Colonic mucosa (tissue), 4 donors: ENCODE data around the gene DPEP2. TPM values are rescaled to one million over a fixed set of nuclear protein-coding genes. Genes with fewer than 3 reads are reported as not detected.

ENCODE experiments used
- DNase-seq: peaks from one replicate; pipeline ENCODE4 v3.0.0-alpha.2; 2020
- H3K27ac ChIP-seq: fragments of 200-600 bp; one replicate; pipeline ENCODE4 v1.8.0; 2021
- H3K27me3 ChIP-seq: fragments of 200-600 bp; one replicate; pipeline ENCODE4 v1.8.0; 2021
- H3K36me3 ChIP-seq: fragments of 200-600 bp; one replicate; pipeline ENCODE4 v1.8.0; 2021
- H3K4me1 ChIP-seq: fragments of 200-600 bp; one replicate; pipeline ENCODE4 v1.8.0; 2021; ENCODE audit warnings: mild to moderate bottlenecking
- H3K4me3 ChIP-seq: fragments of 200-600 bp; one replicate; pipeline ENCODE4 v1.8.0; 2021
- H3K9ac ChIP-seq, 2 donors: one replicate each; pipeline ENCODE4 v1.7.0; 2013; ENCODE audit warnings: control low read depth in 2 of 2, low read depth in 2 of 2, low read length in 2 of 2
- H3K9me3 ChIP-seq: fragments of 200-600 bp; one replicate; pipeline ENCODE4 v1.8.0; 2021
- intact Hi-C: fragments of 100-400 bp; cut with DNase I; formaldehyde crosslinking; loops from one replicate; pipeline ENCODE4 v1.14.1; 2022
- total RNA-seq, 2 donors: library from RNA; stranded (reverse); fragmentation: NEBNext Ultra II Directional in 1 of 2; extraction: Animal tissue kit (Norgen Biotek cat#: 25700) in 1 of 2; gene quantifications; one replicate each; pipeline ENCODE4 v1.2.1, GENCODE V29; 2021
- TF ChIP-seq, protein P1 (sequence below): fragments of 200-600 bp; IDR thresholded peaks from one replicate; pipeline ENCODE4 v1.8.0; 2022; ENCODE audit warnings: antibody characterized with exemption, mild to moderate bottlenecking
- donor health status: healthy.
- donor health status: DM: no; HTN: no; CAD: no.
- donor health status: DM: no; HTN: no; CAD: no.

The DPEP2 gene
- total RNA-seq, 2 donors from 2014 or later = 0.88 to 0.96 TPM

DNA sequence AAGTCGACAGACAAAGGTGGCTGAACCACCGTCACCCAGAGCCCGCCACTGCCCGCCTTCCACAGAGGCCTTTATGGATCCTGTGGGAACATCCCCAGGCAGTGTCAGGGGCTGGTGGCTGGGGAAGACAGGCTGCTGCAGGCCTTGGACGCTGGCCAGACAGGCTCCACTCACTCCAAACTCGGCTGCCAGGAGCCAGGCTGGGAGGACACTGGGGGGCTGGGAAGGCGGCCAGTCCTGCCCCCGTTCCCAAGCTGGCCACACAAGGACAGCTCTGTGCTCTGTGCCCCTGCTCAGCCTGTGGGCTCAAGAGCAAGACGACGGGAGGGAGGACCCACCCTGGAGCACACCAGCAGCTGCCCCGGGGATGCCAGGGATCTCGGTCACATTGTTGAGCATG, 47.8 kb downstream of the DPEP2 start:
- TF ChIP-seq, protein P1, sequence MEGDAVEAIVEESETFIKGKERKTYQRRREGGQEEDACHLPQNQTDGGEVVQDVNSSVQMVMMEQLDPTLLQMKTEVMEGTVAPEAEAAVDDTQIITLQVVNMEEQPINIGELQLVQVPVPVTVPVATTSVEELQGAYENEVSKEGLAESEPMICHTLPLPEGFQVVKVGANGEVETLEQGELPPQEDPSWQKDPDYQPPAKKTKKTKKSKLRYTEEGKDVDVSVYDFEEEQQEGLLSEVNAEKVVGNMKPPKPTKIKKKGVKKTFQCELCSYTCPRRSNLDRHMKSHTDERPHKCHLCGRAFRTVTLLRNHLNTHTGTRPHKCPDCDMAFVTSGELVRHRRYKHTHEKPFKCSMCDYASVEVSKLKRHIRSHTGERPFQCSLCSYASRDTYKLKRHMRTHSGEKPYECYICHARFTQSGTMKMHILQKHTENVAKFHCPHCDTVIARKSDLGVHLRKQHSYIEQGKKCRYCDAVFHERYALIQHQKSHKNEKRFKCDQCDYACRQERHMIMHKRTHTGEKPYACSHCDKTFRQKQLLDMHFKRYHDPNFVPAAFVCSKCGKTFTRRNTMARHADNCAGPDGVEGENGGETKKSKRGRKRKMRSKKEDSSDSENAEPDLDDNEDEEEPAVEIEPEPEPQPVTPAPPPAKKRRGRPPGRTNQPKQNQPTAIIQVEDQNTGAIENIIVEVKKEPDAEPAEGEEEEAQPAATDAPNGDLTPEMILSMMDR = no peak
- Histone ChIP-seq H3K9ac (no peak overlapping the region), H3K9me3 (no peaks in the 10 kb centered on the region), H3K27ac (no peak overlapping the region), H3K4me1 (no peaks in the 10 kb centered on the region), H3K4me3 (no peak overlapping the region), H3K36me3 (no peaks in the 10 kb centered on the region), H3K27me3 (no peaks in the 10 kb centered on the region)
- DNase-seq = no peak
- intact Hi-C loops = no loop called here

DNA sequence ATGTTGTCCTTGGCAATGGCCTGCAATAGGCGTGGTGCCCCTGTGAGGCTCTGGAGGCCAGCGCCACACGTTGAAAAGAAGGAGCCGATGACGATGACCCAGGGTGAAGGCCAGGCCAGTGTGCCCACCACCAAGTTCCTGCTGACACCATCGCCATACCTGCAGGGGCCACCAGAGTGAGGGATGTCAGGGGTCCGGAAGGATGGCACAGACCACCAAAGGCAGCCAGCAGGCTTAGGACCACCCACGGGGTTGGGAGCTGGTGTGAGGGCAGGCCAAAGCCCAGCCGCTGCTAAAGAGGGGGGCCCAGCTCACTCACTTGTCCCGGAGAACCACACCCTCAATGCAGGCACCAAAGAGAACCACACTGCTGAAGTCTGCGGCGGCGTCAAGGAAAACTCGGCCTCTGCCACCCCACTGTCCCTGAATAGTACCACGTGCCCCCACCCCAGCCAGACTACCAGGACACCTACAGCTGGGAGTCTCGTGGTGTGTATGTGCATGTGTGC, 48.9 kb downstream of the DPEP2 start:
- peaks cover 4% of the 10 kb centered on the region for H3K36me3 ChIP-seq
- no peaks in the 10 kb centered on the region for H3K27me3 ChIP-seq
- no peak overlapping the region for H3K9ac ChIP-seq
- no peaks in the 10 kb centered on the region for H3K4me1 ChIP-seq
- intact Hi-C loops = no loop called here
- no peak for DNase-seq
- no peak overlapping the region for H3K27ac ChIP-seq
- H3K4me3 ChIP-seq = no peak overlapping the region
- H3K9me3 ChIP-seq = no peaks in the 10 kb centered on the region
- TF ChIP-seq, protein P1 = no peak

DNA sequence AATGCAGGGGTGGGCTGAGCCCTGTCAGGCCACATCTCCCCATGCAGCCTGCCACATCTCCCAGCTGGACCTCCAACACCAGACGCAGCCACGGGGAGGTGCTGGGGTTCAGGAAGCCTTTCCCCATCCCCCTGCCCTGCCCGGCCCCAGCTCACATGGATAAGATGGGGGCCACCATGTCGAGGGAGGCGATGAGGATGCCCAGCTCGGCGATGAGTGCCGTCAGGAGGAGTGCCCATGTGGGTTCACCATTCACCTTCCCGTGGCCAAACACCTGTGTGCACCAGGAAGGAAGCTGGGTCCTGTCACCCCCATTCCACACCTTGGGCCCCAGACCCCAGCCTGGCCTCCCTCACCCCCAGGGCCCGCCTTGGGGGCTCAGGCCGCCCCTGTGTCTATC, 49.6 kb downstream of the DPEP2 start:
- no peak for DNase-seq
- Histone ChIP-seq H3K4me1 (no peaks in the 10 kb centered on the region), H3K9me3 (no peaks in the 10 kb centered on the region), H3K9ac (no peak overlapping the region), H3K36me3 (peaks cover 4% of the 10 kb centered on the region), H3K27me3 (no peaks in the 10 kb centered on the region), H3K27ac (no peak overlapping the region), H3K4me3 (no peak overlapping the region)
- intact Hi-C loops = no loop called here
- TF ChIP-seq, protein P1 = no peak

DNA sequence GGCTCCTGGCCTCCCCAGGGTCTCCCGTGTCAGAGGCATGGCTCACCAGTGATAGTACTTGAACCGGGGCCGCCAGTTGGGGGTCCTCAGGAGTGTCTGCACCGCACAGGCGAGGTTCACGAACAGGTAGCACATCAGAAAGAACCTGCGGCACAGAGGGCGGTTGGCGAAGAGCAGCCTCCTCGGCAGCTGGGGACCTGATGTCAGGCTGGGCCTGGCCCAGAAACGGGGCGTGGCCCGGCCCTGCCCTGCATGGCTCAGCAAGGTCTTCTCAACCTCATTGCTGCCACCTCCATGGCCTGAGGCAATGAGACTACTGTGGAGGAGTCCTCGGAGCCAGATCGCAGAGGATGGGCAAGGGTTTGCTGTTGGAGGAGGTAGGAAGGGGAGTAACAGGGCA, 51.3 kb downstream of the DPEP2 start:
- intact Hi-C loops = no loop called here
- Histone ChIP-seq H3K36me3 (peaks cover 4% of the 10 kb centered on the region), H3K9ac (no peak overlapping the region), H3K4me1 (no peaks in the 10 kb centered on the region), H3K4me3 (no peak overlapping the region), H3K9me3 (no peaks in the 10 kb centered on the region), H3K27ac (no peak overlapping the region), H3K27me3 (no peaks in the 10 kb centered on the region)
- TF ChIP-seq, protein P1 = no peak
- DNase-seq = no peak

DNA sequence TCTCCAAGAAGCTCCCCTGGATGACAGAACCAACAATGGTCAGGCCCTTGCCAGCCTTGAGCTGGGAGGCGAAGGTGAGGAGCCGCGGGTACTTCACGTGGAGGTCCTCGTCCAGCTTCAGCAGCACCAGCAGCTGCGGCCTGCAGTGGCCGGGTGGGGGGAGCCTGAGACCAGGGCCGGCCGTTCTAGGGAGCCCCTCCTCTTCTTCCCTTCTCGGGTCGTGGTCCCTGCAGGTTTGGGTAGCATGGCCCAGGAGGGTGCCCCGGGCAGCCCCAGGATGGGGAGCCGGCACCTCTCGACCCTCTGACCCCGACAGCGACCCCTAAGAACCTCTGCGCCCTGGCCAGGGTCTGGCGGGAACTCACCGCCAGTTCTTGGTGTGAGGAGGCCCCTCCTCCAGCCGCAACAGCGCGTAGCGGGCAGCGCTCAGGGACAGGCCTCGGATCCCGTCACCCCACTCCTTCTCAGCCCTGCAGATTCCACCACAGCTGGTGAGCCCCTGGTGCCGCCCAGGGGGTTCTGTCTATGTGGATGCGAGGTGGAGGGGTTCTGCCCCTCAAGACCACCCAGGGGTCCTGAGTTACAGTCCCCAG, 52.2 kb downstream of the DPEP2 start:
- DNase-seq = no peak
- no peaks in the 10 kb centered on the region for H3K9me3 ChIP-seq
- H3K4me1 ChIP-seq = no peaks in the 10 kb centered on the region
- intact Hi-C loops = no loop called here
- no peaks in the 10 kb centered on the region for H3K27me3 ChIP-seq
- H3K27ac ChIP-seq = no peak overlapping the region
- peaks cover 4% of the 10 kb centered on the region for H3K36me3 ChIP-seq
- TF ChIP-seq, protein P1 = no peak
- H3K4me3 ChIP-seq = no peak overlapping the region
- no peak overlapping the region for H3K9ac ChIP-seq
